ENCODE data around the gene ADCY1.

ADCY1 gene

DNA sequence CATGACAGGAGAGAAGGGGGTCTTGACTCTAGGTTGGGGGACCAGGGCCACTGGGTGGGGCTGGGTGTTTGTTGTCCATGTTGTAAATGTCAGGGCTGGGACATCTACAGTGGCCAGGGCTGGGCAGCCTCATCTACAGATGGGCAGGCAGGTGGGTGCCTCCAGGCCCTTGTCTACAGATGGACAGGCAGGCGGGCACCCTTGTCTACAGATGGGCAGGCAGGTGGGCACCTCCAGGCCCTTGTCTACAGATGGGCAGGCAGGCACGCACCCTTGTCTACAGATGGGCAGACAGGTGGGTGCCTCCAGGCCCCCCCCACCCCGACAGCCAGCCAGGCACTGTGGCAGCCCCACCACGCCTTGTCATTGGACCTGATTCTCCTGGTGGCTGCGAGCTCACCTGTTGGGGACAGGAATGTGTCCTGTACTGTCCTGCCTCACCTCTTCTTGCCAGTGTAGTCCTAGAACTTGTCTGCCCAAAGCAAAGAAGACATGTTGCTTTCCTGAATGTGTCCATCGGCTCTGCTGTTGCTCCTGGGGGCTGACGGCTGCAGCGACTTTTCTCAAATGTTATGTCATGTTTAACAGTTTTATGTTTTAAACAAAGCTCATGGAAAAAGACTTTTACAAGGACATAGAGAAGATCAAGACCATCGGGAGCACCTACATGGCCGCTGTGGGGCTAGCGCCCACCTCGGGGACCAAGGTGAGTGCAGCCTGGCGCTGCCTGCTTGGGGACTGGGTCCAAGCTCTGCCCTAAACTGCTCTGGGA is 129.9 kb downstream of the ADCY1 start:
- Mint-ChIP-seq H3K27me3 (peaks cover 38% of the 10 kb centered on the region), H3K4me3 (no peak overlapping the region), H3K27ac (no peak overlapping the region), H3K9me3 (no peaks in the 10 kb centered on the region), H3K4me1 (no peaks in the 10 kb centered on the region)
- peak; percentile 33 for ATAC-seq
- no peak for DNase-seq

DNA sequence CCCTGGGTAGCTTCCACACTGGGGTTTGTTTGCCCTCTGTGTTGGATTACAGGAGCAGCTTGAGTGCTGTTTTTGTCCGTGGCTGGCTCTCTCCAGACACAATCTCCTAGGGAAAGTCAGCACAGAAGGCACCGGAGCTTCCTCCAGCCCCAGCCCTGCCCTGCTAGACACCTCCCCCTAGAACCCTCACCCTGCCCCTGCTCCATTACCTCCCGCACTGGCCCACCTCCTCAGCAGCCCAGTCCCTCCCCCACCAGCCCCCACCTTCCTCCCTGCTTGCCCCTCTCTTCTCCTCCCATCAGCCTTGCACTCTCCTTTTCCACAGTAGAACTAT is 130.5 kb downstream of the ADCY1 start:
- DNase-seq (no peak), ATAC-seq (no peak)
- no peak overlapping the region for H3K27ac Mint-ChIP-seq
- no peaks in the 10 kb centered on the region for H3K9me3 Mint-ChIP-seq
- H3K4me1 Mint-ChIP-seq = no peaks in the 10 kb centered on the region
- H3K4me3 Mint-ChIP-seq = no peak overlapping the region
- peaks cover 37% of the 10 kb centered on the region for H3K27me3 Mint-ChIP-seq

DNA sequence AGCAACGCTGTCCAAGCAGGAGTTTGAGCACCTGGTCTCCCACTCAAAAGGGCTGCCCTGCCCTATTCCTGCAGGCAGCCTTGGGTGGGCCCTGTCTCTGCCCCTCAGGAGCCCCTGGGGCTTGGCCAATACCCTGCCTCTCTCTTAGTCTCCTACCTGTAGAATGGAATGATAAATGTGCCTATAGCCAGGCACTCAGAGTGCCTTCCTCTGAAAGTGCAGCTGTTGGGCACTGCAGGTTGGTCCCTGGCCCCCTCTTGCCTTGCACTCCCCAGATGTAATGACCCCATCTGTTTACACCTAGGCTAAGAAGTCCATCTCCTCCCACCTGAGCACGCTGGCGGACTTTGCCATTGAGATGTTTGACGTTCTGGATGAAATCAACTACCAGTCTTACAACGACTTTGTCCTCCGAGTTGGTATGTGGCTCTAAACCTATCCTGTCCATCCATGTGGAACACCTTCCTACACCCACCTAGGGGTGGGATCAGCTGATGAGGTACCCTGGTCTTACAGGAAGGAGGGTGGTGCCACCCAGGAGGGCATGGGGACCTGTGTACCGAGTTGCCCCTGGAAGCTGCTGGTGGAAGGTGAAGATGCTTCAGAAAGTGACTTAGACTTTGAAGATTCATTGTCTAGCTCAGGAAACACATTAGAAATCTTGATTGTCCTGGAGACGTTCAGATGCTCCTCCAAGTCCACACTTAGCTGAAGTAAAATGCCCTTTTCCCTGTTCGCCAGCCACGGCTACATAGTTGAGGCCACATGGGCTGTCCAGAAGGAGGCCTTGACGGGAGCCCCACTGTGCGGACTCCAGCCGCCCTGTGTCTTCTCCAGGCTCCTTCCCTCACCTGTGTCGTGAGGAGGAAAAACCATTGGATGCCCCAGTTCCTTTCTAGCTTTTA is 134.1 kb downstream of the ADCY1 start:
- H3K4me3 Mint-ChIP-seq = no peak overlapping the region
- peak overlapping the region in 1 of 2 donors; percentile 38 for H3K27ac Mint-ChIP-seq
- no peaks in the 10 kb centered on the region for H3K4me1 Mint-ChIP-seq
- no peaks in the 10 kb centered on the region for H3K9me3 Mint-ChIP-seq
- H3K27me3 Mint-ChIP-seq = peaks cover 13% of the 10 kb centered on the region
- ATAC-seq (no peak), DNase-seq (no peak)

DNA sequence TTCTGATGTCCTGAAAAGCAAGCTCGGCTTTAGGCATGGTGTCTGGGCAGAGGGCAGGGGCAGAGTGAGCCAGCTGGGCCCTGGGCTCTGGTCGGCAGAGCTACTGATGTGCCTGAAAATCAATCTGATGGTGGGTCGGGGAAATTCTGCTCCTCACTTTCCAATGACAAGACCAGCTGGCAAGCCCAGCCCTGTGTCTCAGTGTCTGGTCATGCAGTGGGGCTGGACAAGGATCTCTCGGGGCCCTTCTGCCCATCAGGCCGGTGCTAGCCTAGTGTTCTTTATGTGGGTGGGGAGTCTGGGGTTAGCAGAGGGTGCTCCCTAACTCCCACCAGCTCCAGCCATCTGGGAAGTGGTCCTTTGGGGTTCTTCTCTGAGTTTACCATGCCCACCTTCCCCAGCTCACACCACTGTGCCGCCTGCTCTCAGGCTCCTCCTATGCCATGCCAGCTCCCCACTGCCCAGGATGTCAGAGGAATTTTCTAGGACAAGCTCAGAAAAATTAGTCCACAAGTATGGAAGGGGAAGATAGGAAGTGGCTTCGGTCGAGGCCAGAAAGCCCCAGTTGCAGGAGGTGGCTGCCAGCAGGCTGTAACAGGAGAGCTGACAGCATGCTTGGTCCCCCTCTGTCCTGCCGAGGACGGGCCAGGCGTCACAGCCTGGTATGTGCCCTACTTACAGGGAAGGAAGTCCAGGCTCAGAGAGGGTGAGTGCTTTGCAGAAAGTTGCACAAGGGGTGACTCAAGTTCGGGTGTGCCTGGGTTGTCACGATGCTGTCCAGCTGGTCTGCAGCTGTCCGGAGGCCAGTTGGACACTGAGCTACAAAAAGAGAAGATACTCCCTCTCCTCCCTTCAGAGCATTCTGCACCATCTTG is 135.2 kb downstream of the ADCY1 start:
- Mint-ChIP-seq H3K9me3 (no peaks in the 10 kb centered on the region), H3K27ac (no peak overlapping the region), H3K4me3 (no peak overlapping the region), H3K27me3 (peaks cover 2% of the 10 kb centered on the region), H3K4me1 (no peaks in the 10 kb centered on the region)
- no peak for ATAC-seq
- no peak for DNase-seq

DNA sequence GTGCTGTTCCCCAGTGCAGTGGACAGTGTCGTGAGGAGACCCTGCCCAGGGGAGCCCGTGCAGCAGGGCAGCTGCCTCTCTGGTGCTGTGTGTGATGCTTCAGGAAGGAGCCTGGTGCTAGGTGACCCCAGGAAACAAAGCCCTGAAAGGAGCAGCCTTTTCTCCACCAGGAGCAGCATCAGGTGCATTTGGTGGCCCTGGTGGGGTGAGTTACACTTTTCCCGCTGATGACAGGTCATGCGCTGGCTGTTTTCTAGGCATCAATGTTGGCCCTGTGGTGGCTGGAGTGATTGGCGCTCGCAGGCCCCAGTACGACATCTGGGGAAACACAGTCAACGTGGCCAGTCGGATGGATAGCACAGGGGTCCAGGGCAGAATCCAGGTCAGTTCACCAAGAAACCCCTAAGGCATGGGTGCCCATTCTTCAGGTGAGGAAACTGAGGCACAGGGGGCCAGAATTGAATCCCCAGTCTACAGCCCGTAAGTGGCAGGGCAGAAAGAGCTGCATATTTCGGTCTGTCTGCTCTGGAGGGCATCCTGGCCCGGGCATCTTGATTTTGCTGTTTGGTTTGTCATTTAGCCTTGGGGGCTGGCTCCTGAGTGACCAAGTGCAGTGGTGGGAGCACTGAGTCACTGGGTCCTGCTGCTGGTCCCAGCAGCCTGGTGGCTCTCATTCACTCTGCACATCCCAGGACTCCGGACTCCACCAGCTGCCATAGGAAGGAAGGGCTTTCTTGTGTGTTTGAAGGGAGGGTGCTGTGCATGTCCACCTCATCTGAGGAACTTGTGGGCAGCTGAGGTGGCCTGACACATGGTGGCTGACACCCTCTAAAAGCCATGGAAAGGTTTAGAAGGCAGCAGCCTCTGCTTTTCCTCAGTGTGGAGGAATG is 136.3 kb downstream of the ADCY1 start:
- DNase-seq (no peak), ATAC-seq (no peak)
- H3K27ac Mint-ChIP-seq = peak overlapping the region in 1 of 2 donors; percentile 15
- H3K27me3 Mint-ChIP-seq = no peaks in the 10 kb centered on the region
- H3K4me3 Mint-ChIP-seq = no peak overlapping the region
- H3K9me3 Mint-ChIP-seq = no peaks in the 10 kb centered on the region
- H3K4me1 Mint-ChIP-seq = no peaks in the 10 kb centered on the region

DNA sequence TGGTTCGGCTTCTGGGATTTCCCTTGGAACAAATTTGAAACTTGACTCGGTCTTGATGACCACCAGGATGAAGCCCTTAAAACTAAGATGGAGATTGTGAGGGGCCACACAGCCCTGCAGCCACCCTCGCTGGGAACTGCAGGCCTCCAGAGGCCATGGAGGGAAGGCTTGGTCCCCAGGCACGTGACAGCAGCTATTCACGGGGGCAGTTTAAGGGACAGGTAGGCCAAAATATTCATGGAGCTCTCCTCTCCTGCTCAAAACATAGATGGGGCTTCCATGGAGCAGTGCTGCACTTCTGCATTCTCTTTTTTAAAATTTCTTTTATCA is 137.0 kb downstream of the ADCY1 start:
- no peaks in the 10 kb centered on the region for H3K27me3 Mint-ChIP-seq
- ATAC-seq = no peak

DNA sequence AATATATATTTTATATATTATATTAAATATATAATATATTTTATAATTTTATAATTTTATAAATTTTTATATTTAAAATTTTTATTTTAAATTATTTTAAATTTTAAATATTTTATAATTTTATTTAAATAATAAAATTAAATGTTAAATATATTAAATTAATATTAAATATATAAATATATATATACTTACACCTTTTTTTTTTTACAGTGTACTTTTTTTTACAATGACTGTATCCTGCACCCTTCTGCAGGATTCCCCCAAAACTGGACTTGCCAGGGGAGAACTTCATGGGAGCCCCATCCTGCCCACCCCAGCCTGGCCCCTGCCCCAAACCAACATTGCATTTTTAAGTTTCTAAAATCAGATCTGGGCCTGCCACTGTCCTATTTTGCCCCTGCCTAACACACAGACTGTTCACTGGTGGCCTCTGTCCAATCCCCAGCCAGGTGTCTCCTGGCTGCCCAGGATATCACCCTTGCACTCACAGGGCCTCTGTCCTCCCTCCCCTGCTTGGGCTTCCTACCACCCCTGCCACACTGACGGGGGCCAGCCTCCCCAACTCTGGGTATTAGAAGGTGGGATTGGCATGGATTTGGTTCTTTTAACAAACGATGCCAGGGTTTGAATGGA is 138.0 kb downstream of the ADCY1 start:
- peak; percentile 40 for ATAC-seq

More for the DNA sequence above, 137.0 kb downstream of the ADCY1 start:
- no peak for DNase-seq
- H3K4me3 Mint-ChIP-seq = no peak overlapping the region
- H3K27ac Mint-ChIP-seq = no peak overlapping the region
- no peaks in the 10 kb centered on the region for H3K4me1 Mint-ChIP-seq
- H3K9me3 Mint-ChIP-seq = no peaks in the 10 kb centered on the region

DNA sequence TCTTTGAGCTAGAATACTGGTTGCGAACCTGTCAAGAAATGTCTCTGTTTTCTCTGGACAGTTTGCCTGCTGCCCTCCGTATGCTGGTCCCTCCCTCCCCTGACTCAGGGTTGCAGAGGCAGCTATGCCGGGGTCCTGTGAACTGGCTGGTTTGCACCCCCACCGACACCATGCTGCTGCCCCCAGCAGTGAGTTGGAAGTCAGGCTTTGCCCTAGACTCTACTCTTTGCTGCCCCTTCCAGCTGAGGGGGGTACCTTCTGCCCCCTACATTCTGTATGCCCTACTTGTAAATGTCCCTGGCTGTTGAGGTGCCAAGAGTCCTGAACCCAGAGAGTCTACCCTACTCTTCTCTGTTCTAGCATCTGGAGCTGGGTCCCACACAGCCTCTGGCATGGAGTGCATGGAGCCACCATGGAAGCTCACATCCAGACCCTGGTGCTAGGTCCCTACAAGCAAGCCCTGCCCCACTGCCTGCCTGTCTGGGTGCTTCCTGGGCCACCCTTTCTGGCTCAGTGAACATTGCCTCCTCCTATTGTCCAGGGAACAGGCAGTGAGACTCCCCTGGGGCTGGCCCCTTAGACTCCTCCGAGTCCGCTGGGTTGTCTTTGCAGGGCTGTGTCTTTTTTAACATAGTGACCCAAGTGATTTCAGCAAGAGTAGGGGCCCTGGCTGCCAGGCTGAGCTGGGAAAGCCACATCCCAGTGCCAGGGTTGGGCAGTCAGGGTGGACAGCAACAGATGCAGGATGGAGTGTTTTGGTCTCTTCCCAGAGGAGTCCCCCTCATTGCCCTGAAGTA is 138.9 kb downstream of the ADCY1 start:
- H3K27me3 Mint-ChIP-seq = no peaks in the 10 kb centered on the region
- no peaks in the 10 kb centered on the region for H3K9me3 Mint-ChIP-seq
- H3K27ac Mint-ChIP-seq = peak overlapping the region in 1 of 2 donors; percentile 14
- no peak for DNase-seq
- no peaks in the 10 kb centered on the region for H3K4me1 Mint-ChIP-seq
- peak; percentile 6 for ATAC-seq
- H3K4me3 Mint-ChIP-seq = no peak overlapping the region

More for the DNA sequence above, 138.0 kb downstream of the ADCY1 start:
- Mint-ChIP-seq H3K27ac (no peak overlapping the region), H3K4me1 (no peaks in the 10 kb centered on the region), H3K4me3 (no peak overlapping the region), H3K27me3 (no peaks in the 10 kb centered on the region), H3K9me3 (no peaks in the 10 kb centered on the region)
- DNase-seq = no peak

DNA sequence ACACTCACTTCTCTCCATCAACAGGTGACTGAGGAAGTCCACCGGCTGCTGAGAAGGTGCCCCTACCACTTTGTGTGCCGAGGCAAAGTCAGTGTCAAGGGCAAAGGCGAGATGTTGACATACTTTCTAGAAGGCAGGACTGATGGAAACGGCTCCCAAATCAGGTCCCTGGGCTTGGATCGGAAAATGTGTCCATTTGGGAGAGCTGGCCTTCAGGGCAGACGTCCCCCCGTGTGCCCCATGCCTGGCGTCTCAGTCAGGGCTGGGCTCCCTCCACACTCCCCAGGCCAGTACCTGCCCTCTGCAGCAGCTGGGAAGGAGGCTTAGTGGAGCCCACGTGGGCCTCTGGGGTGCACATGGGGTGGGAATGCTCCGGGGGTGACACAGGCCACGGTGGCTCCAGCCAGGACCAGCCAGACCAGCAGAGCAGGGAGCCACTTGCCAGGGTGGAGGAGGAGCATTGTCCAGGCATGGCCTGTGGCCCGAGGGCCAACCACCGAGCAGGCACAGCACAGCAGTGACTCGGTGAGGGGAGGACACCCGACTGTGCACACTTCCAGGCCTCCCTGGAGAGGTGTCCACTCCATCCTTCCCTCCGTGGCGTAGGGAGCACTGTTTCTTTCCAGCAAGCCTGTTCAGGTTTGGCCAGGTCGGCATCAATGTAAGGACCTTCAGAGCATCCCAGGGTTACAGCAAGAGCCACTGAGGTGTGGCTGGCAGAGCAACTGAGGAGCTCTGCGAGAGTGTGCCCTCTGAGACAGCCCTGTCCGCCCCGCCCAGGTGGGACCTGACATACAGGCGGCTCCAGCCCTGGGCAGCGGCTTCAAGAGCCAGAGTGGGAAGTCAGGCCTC is 139.7 kb downstream of the ADCY1 start:
- no peak overlapping the region for H3K27ac Mint-ChIP-seq
- DNase-seq = no peak
- H3K4me1 Mint-ChIP-seq = no peaks in the 10 kb centered on the region
- no peaks in the 10 kb centered on the region for H3K27me3 Mint-ChIP-seq
- no peak for ATAC-seq
- H3K4me3 Mint-ChIP-seq = no peak overlapping the region
- no peaks in the 10 kb centered on the region for H3K9me3 Mint-ChIP-seq

DNA sequence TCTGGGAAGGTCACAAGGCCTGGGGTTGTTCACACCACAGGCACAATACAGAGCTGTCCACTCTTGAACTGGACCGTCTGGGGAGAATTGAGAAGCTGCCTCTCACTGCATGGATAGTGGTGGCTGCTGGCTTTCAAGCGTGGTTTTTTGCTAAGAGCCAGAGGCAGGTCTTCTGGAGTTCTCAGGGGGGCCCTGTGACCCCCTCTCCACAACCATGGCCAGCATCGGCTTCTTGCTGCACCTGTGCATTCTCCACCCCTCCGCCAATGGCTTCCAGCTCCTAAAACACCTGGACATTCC is 140.3 kb downstream of the ADCY1 start:
- ATAC-seq = no peak
- Mint-ChIP-seq H3K27ac (no peak overlapping the region), H3K9me3 (no peaks in the 10 kb centered on the region), H3K27me3 (no peaks in the 10 kb centered on the region), H3K4me3 (no peak overlapping the region), H3K4me1 (no peaks in the 10 kb centered on the region)
- DNase-seq = no peak

DNA sequence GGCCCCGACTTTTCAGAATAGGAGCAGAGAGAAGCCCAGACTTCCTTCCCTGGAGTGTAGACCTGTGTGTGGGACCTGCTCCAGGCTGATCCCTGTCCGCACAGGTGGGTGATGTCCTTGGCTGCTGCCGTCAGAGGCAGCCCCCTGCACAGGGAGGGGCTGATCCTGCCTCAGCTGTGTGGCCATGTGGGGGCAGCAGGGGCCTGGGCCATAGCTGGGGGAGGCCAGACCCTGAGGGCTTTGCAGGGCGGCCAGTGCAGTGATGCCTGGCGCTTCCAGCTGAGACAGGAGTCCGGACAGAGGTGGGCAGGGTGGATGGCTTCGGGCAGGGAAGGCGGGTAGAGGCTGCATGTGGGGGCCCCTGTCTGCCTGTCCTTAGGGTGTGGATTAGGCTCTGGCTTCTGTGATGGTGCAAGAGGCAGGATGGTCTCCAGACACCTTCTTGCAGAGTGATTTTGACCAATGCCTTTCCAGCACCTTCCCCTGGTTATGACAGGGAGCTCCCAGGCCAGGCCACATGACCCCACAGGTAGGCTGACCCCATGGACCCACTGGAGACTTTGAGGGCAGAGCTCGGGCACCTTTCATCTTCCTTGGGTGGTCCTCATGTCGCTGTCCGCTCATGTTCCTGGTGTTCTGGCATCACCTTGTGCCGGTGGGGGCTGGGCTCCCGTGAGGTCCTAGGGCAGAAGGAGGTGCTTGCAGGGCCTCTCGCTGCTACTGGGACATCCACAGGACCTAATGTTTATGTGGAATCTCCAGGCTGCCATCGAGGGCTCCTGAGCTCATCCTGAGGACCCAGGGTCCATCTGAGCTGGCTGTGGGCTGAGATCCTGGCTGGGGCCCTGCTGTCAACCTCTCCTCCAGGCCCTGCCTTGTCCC is 141.5 kb downstream of the ADCY1 start:
- no peaks in the 10 kb centered on the region for H3K4me1 Mint-ChIP-seq
- no peaks in the 10 kb centered on the region for H3K9me3 Mint-ChIP-seq
- ATAC-seq (no peak), DNase-seq (no peak)
- no peak overlapping the region for H3K4me3 Mint-ChIP-seq
- H3K27ac Mint-ChIP-seq = peak overlapping the region in 1 of 2 donors; percentile 86
- no peaks in the 10 kb centered on the region for H3K27me3 Mint-ChIP-seq

DNA sequence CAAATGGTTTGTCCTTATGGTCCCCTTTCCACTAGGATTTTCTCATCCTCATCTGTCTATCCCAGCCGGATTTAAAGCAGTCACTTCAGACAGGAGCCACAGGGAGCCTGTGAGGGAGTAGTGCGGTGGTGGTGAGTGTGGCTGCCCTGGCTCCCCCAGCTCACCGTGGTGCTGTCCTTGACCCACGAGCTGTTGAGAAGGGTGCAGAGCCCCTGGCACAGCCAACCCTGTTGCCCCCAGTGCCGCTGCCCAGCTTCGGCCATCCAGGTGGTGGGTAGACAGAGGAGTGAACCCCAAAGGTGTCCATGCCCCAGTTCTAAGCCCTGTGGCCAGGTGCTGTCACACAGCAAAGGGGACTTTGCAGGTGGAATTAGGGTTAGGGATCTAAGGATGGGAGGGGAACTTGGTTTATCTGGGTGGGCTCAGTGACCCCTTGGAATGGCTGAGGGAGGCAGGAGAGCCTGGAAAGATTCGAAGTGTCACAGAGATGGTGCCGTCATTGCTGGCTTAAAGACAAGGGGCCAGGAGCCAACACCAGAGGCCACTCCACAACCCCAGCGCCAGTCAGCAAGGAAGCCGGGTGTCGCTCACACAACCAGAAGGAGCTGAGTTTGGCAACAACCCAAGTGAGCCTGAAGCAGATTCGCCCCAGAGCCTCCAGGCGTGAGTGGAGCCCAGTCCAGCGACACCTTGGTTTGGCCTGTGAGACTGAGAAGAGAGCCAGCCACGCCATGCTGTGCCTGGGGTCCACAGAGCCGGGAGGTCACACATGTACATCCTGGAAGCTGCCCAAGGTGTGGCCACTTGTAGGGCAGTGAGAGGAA is 142.4 kb downstream of the ADCY1 start:
- Mint-ChIP-seq H3K4me3 (no peak overlapping the region), H3K27me3 (no peaks in the 10 kb centered on the region), H3K4me1 (no peaks in the 10 kb centered on the region), H3K9me3 (no peaks in the 10 kb centered on the region), H3K27ac (peak overlapping the region in 1 of 2 donors; percentile 86)
- ATAC-seq (no peak), DNase-seq (no peak)
